ENCODE measurements around the gene BAZ2B. TPM values are rescaled to one million over a fixed set of nuclear protein-coding genes. Genes with fewer than 3 reads are reported as not detected.

The BAZ2B gene
- total RNA-seq, 1 donor from 2014 or later = 81.5 TPM

DNA sequence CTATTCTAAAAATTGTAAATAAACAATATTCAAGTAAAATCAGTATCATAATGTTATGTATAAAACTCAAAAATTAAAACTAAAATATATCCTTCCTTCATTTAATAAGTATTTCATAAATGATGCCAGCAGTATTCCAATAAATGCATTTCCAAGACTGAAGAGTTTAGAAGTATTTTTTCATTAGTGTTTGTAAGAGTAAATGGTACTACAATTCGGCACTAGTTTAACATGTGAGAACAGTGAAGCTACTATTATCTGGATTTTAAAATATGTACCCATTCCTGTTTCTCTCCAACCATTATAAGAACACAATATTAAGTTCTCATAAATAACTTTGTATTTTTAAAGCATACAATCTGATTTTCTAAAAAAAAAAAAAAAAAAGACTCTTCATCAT lies 3.3 kb downstream of the BAZ2B start:
- Mint-ChIP-seq H3K4me3 (ENCODE audit: unreplicated experiment) (peak overlapping the region; percentile 82), H3K27ac (ENCODE audit: unreplicated experiment) (peak overlapping the region; percentile 98), H3K9me3 (ENCODE audit: unreplicated experiment) (no peaks in the 10 kb centered on the region), H3K27me3 (ENCODE audit: unreplicated experiment) (no peaks in the 10 kb centered on the region), H3K4me1 (ENCODE audit: unreplicated experiment) (peaks cover 44% of the 10 kb centered on the region), H3K36me3 (ENCODE audit: unreplicated experiment) (peaks cover 6% of the 10 kb centered on the region)
- DNase-seq (ENCODE audit: extremely low spot score, unreplicated experiment) = no peak
- TF ChIP-seq, protein P1, sequence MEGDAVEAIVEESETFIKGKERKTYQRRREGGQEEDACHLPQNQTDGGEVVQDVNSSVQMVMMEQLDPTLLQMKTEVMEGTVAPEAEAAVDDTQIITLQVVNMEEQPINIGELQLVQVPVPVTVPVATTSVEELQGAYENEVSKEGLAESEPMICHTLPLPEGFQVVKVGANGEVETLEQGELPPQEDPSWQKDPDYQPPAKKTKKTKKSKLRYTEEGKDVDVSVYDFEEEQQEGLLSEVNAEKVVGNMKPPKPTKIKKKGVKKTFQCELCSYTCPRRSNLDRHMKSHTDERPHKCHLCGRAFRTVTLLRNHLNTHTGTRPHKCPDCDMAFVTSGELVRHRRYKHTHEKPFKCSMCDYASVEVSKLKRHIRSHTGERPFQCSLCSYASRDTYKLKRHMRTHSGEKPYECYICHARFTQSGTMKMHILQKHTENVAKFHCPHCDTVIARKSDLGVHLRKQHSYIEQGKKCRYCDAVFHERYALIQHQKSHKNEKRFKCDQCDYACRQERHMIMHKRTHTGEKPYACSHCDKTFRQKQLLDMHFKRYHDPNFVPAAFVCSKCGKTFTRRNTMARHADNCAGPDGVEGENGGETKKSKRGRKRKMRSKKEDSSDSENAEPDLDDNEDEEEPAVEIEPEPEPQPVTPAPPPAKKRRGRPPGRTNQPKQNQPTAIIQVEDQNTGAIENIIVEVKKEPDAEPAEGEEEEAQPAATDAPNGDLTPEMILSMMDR (IDR thresholded peaks at IDR 0.05) = no peak

DNA sequence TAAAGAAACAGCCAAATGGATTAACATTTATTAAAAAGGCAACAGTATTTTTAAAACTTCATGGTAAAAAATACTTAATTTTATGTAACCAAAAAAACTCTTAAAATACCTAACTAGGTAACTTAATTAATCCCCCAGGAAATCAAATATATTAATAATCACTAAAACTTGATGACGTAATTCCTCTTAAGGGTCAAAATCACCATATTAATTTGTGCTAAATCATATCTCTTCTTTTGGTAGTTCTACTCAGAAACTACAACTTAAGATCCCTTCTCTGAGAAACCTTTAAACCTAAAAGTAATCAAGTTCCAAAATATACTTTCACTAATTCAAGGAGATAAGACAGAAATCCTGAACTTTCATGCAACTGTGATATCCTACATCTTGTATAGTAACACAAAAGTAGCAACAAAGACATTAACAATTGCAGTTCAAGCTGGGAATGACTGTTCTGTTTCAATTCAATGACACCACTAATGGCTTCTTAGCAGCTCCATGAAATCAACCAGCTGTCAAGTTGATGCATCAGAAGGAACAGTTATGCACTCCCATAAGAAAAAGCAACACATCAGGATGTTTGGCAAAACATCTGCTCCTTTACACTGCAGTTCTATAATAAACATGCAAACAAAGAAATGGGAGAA lies 4.0 kb downstream of the BAZ2B start:
- Mint-ChIP-seq H3K4me3 (ENCODE audit: unreplicated experiment) (peak overlapping the region; percentile 64), H3K27me3 (ENCODE audit: unreplicated experiment) (no peaks in the 10 kb centered on the region), H3K4me1 (ENCODE audit: unreplicated experiment) (peaks cover 36% of the 10 kb centered on the region), H3K27ac (ENCODE audit: unreplicated experiment) (peak overlapping the region; percentile 54), H3K36me3 (ENCODE audit: unreplicated experiment) (peaks cover 6% of the 10 kb centered on the region), H3K9me3 (ENCODE audit: unreplicated experiment) (no peaks in the 10 kb centered on the region)
- TF ChIP-seq, protein P1 (IDR thresholded peaks at IDR 0.05) = no peak
- no peak for DNase-seq (ENCODE audit: extremely low spot score, unreplicated experiment)

DNA sequence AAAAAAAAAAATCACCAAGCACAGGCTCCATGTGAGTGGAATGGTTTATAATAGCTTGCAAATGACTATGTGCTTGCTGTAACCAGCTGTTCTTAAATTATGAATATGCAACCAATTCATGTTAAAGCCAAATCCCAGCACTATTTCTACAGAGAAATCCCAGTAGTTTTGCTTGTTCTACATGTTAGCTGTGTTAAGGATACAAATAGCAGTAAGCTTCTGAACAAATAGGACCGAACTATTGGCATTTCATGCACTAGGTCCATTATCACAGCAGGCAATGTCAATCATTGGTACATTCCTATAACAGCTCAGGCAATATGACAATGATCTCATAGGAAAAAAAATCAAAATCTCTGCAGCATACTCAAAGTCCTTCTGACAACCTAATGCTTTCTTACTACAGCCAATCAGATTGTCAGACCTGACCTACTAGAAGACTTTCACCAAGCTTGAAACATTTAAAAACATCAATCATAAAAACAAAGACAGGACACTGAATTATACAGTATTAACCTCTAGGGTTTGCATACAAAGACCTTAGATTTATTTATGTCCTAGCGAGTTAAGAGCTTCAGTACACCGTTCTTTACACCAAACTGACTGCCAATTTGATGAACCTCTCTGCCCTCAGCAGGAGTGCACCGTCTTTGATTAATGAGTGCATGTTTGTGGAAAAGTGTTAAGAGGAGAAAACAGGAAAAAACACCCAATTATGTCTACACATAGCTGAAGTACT lies 6.4 kb downstream of the BAZ2B start:
- H3K4me3 Mint-ChIP-seq (ENCODE audit: unreplicated experiment) = no peak overlapping the region
- no peak for DNase-seq (ENCODE audit: extremely low spot score, unreplicated experiment)
- H3K4me1 Mint-ChIP-seq (ENCODE audit: unreplicated experiment) = peaks cover 39% of the 10 kb centered on the region
- peaks cover 6% of the 10 kb centered on the region for H3K36me3 Mint-ChIP-seq (ENCODE audit: unreplicated experiment)
- TF ChIP-seq, protein P1 (IDR thresholded peaks at IDR 0.05) = no peak
- no peaks in the 10 kb centered on the region for H3K9me3 Mint-ChIP-seq (ENCODE audit: unreplicated experiment)
- no peak overlapping the region for H3K27ac Mint-ChIP-seq (ENCODE audit: unreplicated experiment)
- no peaks in the 10 kb centered on the region for H3K27me3 Mint-ChIP-seq (ENCODE audit: unreplicated experiment)

DNA sequence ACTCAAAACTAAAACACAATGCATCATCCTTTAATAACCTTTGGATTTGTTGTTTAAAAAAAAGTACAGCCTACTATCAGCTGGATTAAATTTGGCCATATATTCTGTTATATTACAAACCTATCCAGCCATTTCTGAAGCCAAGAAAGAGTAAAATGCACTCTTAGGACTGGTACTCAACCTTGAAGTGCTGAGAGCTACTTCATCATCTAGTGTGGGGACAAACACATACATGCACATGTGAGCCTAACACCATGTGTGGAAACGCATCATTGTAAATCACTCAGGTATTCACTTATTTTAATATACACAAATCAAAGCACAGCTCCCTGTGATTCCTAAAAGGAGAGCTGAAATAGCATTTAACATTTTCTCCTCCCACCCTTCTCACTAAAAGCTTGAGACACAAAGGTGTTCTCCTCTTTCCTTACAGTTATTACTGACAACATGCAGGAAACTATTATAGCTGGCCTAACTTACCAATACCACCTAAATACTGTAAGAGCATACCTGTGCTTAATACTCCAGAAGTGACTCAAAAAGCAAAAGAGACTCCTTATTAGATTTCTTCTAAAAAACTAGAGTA lies 7.5 kb downstream of the BAZ2B start:
- Mint-ChIP-seq H3K4me3 (ENCODE audit: unreplicated experiment) (no peak overlapping the region), H3K36me3 (ENCODE audit: unreplicated experiment) (peaks cover 6% of the 10 kb centered on the region), H3K27me3 (ENCODE audit: unreplicated experiment) (no peaks in the 10 kb centered on the region), H3K27ac (ENCODE audit: unreplicated experiment) (no peak overlapping the region), H3K9me3 (ENCODE audit: unreplicated experiment) (no peaks in the 10 kb centered on the region), H3K4me1 (ENCODE audit: unreplicated experiment) (peaks cover 38% of the 10 kb centered on the region)
- no peak for DNase-seq (ENCODE audit: extremely low spot score, unreplicated experiment)
- TF ChIP-seq, protein P1 (IDR thresholded peaks at IDR 0.05) = no peak

DNA sequence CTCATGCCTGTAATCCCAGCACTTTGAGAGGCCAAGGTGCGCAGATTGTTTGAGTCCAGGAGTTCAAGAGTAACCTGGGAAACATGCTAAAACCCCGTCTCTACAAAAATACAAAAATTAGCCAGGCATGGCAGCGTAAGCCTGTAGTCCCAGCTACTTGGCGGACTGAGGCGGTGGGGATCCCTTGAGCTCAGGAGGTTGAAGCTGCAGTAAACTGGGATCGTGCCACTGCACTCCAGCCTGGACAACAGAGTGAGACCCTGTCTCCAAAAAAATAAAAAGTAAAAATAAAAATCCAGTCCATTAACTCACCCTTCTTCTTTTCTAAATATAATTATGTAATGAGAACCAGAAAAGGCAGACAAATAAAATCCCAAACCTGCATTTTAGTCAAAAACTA lies 8.2 kb downstream of the BAZ2B start:
- H3K4me3 Mint-ChIP-seq (ENCODE audit: unreplicated experiment) = no peak overlapping the region
- TF ChIP-seq, protein P1 (IDR thresholded peaks at IDR 0.05) = no peak
- H3K27me3 Mint-ChIP-seq (ENCODE audit: unreplicated experiment) = no peaks in the 10 kb centered on the region
- peaks cover 33% of the 10 kb centered on the region for H3K4me1 Mint-ChIP-seq (ENCODE audit: unreplicated experiment)
- H3K36me3 Mint-ChIP-seq (ENCODE audit: unreplicated experiment) = peaks cover 6% of the 10 kb centered on the region
- H3K27ac Mint-ChIP-seq (ENCODE audit: unreplicated experiment) = no peak overlapping the region
- no peak for DNase-seq (ENCODE audit: extremely low spot score, unreplicated experiment)
- no peaks in the 10 kb centered on the region for H3K9me3 Mint-ChIP-seq (ENCODE audit: unreplicated experiment)
